PC-3 (cell line): ENCODE data around the gene ANXA6. TPM values are rescaled to one million over a fixed set of nuclear protein-coding genes. Genes with fewer than 3 reads are reported as not detected.

Source experiments
- ATAC-seq: fragments of 200-7000 bp; cut with Tn5 transposase; 2 replicates; pipeline ENCODE4 v1.9.1; 2020; ENCODE audit warnings: mild to moderate bottlenecking, moderate library complexity
- BruUV-seq: library from RNA; stranded (reverse); fragments of 400-500 nt; replicated peaks from 2 replicates; lab custom pipeline; 2021; lab: Mats Ljungman, UMichigan
- CTCF ChIA-PET: fragments of 300-600 bp; sonication (Branson Sonifier 250); formaldehyde crosslinking; loops from one replicate; lab custom pipeline; 2022; ENCODE audit warnings: antibody characterized with exemption; lab: Charles Lee
- POLR2A ChIA-PET: fragments of 300-600 bp; sonication (Branson Sonifier 250); formaldehyde crosslinking; loops from one replicate; lab custom pipeline; 2022; ENCODE audit warnings: antibody characterized with exemption; ENCODE audit not compliant: unreplicated experiment; lab: Charles Lee
- DNase-seq: peaks from one replicate; pipeline ENCODE4 v3.0.0-alpha.2; 2015
- H2AFZ ChIP-seq: fragments of 300-600 bp; sonication (generic); 2 replicates; pipeline ENCODE4 v1.6.0; 2016; ENCODE audit warnings: antibody characterized with exemption, low read length
- H3F3A ChIP-seq: fragments of 300-600 bp; sonication (generic); one replicate; pipeline ENCODE4 v1.6.0; 2017; ENCODE audit warnings: antibody characterized with exemption, low read length, control low read depth, mild to moderate bottlenecking; ENCODE audit not compliant: unreplicated experiment
- H3K27ac ChIP-seq: fragments of 300-600 bp; sonication (generic); 2 replicates; pipeline ENCODE4 v1.5.1; 2016; ENCODE audit warnings: mild to moderate bottlenecking, low read length
- H3K27me3 ChIP-seq: fragments of 300-600 bp; sonication (generic); 2 replicates; pipeline ENCODE4 v1.6.1; 2016; ENCODE audit warnings: low read length, mixed read lengths
- H3K36me3 ChIP-seq: fragments of 300-600 bp; sonication (generic); 2 replicates; pipeline ENCODE4 v1.6.1; 2016; ENCODE audit warnings: low read depth, mixed run types, low read length, mixed read lengths
- H3K4me1 ChIP-seq: fragments of 300-600 bp; sonication (generic); 2 replicates; pipeline ENCODE4 v1.5.1; 2016; ENCODE audit warnings: low read length; ENCODE audit not compliant: insufficient read depth
- H3K4me2 ChIP-seq: fragments of 300-600 bp; sonication (generic); 2 replicates; pipeline ENCODE4 v1.6.0; 2016; ENCODE audit warnings: low read length
- H3K4me3 ChIP-seq: fragments of 300-600 bp; sonication (generic); 2 replicates; pipeline ENCODE4 v1.5.1; 2016; ENCODE audit warnings: mild to moderate bottlenecking, low read length, mixed read lengths
- H3K79me2 ChIP-seq: fragments of 300-600 bp; sonication (generic); 2 replicates; pipeline ENCODE4 v1.6.1; 2017; ENCODE audit warnings: low read length, mixed read lengths
- H3K9ac ChIP-seq: fragments of 300-600 bp; sonication (generic); 2 replicates; pipeline ENCODE4 v1.6.0; 2016; ENCODE audit warnings: mild to moderate bottlenecking, low read length
- H3K9me2 ChIP-seq: fragments of 300-600 bp; sonication (generic); replicated peaks from 2 replicates; pipeline ENCODE4 v1.6.1; 2016; ENCODE audit warnings: mixed run types, low read length, mixed read lengths
- H3K9me3 ChIP-seq: fragments of 300-600 bp; sonication (generic); 2 replicates; pipeline ENCODE4 v1.6.1; 2016; ENCODE audit warnings: low read length, mixed read lengths
- H4K20me1 ChIP-seq: fragments of 300-600 bp; sonication (generic); 2 replicates; pipeline ENCODE4 v1.6.1; 2016; ENCODE audit warnings: low read length, mixed read lengths
- CTCF ChIP-seq: fragments of 300-600 bp; sonication (generic); conservative IDR thresholded peaks from 2 replicates; pipeline ENCODE4 v1.5.1; 2017; ENCODE audit warnings: antibody characterized with exemption, low read depth, mild to moderate bottlenecking, low read length
- EZH2 ChIP-seq: fragments of 300-600 bp; sonication (generic); IDR thresholded peaks from one replicate; pipeline ENCODE4 v1.6.1; 2017; ENCODE audit warnings: antibody characterized with exemption, mild to moderate bottlenecking, low read length; ENCODE audit not compliant: unreplicated experiment
- EZH2phosphoT487 ChIP-seq: fragments of 300-600 bp; sonication (generic); IDR thresholded peaks from 2 replicates; pipeline ENCODE4 v1.6.1; 2018; ENCODE audit warnings: mild to moderate bottlenecking, antibody characterized with exemption, low read length, borderline replicate concordance
- intact Hi-C: fragments of 100-400 bp; cut with micrococcal nuclease; formaldehyde crosslinking; loops from 2 replicates; pipeline ENCODE4 v1.9.0; 2023
- total RNA-seq: library from RNA; depleted of rRNA; stranded (reverse); fragments of >200 nt; gene quantifications from 2 replicates; pipeline ENCODE4 v1.2.3, GENCODE V29; 2014

ANXA6 gene
- total RNA-seq, 1 experiment from 2014 or later: 122 TPM

GRCh38 chr5:151079838-151080612 is 77.6 kb downstream of the ANXA6 start:
- ATAC-seq (peak; percentile 1; the same call in 1 of the 2 replicates), DNase-seq (peak; percentile 77)
- Histone ChIP-seq H3K79me2 (peaks cover 67% of the 10 kb centered on the region), H3K27ac (peak overlapping the region; percentile 92), H3F3A (peaks cover 13% of the 10 kb centered on the region), H3K36me3 (peaks cover 14% of the 10 kb centered on the region; the same call in 1 of the 2 replicates), H4K20me1 (peaks cover 10% of the 10 kb centered on the region; the same call in 1 of the 2 replicates), H3K9me3 (no peaks in the 10 kb centered on the region), H3K4me1 (peaks cover 84% of the 10 kb centered on the region), H3K27me3 (no peaks in the 10 kb centered on the region), H3K4me2 (peak overlapping the region; percentile 95), H3K9me2 (no peaks in the 10 kb centered on the region), H3K4me3 (peak overlapping the region; percentile 94), H3K9ac (peak overlapping the region; percentile 98), H2AFZ (peak overlapping the region; percentile 66)
- intact Hi-C loops: loop anchor here (2.0 kb wide), 2 partner anchors 25 to 57 kb away; no protein-coding TSS in a partner anchor
- ChIA-PET POLR2A (interaction anchor here (0.6 kb wide), 1 partner anchor 282 kb away, joined by 4 read pairs; no protein-coding TSS in a partner anchor), CTCF (no interaction called here)
- TF ChIP-seq EZH2phosphoT487 (no peak), CTCF (no peak), EZH2 (no peak)
- BruUV-seq: TSS peak; percentile 54

DNA sequence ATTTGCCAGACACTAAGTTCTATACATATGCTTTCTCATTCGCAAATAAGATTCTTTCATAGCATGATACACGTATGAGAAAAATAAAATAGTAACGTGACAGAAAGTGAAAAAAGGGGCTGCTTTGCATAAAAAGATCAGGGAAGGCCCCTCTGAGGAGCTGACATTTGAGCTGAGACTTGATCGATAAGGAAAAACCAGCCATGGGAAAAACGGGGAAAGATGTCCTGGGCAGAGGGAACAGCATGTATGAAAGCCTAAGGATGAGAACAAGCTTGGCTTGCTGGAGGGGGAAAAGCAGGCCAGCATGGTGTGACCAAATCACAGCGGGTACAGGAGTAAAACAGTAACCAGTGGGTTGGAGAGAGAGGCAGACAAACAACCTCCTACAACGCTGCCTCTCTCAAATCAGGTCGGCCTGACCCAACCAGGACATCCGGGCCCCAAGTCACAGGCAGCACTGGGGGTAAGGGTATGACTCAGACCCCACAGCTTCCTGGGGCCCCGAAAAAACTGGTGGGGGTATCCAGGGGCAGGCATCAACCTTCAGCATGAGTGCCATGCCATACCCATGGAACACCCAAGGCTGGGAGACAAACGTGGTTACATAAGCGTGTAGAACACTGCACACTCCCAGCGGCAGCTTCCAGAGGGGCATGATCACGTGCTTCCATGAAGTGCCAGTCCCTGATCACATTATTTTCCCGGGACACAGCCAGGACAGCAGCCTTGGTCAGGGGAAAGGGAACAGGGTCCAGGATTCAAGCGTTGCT is 78.9 kb downstream of the ANXA6 start:
- no peak for ATAC-seq
- ChIA-PET POLR2A (no interaction called here), CTCF (no interaction called here)
- peaks cover 14% of the 10 kb centered on the region; the same call in 1 of the 2 replicates for H3K36me3 ChIP-seq
- H2AFZ ChIP-seq: no peak overlapping the region
- peaks cover 80% of the 10 kb centered on the region for H3K79me2 ChIP-seq
- no peak for TF ChIP-seq EZH2phosphoT487
- no peak for TF ChIP-seq EZH2
- no peak for TF ChIP-seq CTCF
- BruUV-seq: no TSS peak
- peaks cover 11% of the 10 kb centered on the region; the same call in 1 of the 2 replicates for H4K20me1 ChIP-seq
- H3K4me3 ChIP-seq: no peak overlapping the region
- H3K9me2 ChIP-seq: no peaks in the 10 kb centered on the region
- H3K9ac ChIP-seq: peak overlapping the region; percentile 98
- H3K9me3 ChIP-seq: no peaks in the 10 kb centered on the region
- peaks cover 13% of the 10 kb centered on the region for H3F3A ChIP-seq
- peak overlapping the region; percentile 14; the same call in 1 of the 2 replicates for H3K4me2 ChIP-seq
- intact Hi-C loops: no loop called here
- DNase-seq: no peak
- peak overlapping the region; percentile 92; the same call in 1 of the 2 replicates for H3K27ac ChIP-seq
- H3K27me3 ChIP-seq: no peaks in the 10 kb centered on the region
- H3K4me1 ChIP-seq: peaks cover 75% of the 10 kb centered on the region
